Stimulated activated CD8-positive, alpha-beta memory T cell treated with anti-CD3 and anti-CD28 coated beads, Interleukin-4, amount 100 ng/mL, for 1 hour (primary cell): Measurements from ENCODE around the gene AMOT.

Experiments
- DNase-seq, 2 donors: peaks; one replicate each; pipeline ENCODE4 v3.0.0-alpha.2; 2020; ENCODE audit warnings: low read depth in 2 of 2, low spot score in 1 of 2

AMOT gene

GRCh38 chrX:112803060-112803459 lies 37.6 kb downstream of the AMOT start:
- DNase-seq: no peak

DNA sequence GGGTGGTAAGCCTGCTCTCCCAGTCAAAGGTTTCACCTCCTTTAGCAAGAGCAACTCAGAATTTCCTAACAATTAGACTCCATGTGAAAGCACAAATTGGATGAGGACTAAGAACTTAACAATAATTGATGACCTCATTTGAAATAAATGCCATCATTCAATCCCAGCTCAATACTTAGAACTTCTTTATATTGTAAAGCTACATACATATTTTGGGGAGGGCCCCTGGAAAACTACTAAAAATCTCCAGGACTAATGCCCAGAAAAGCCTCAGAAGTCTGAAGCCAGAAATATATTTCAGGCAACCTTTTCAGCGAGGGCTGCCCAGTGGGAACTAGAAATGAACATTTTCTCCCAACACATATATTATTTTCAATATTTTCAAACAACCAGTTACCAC lies 38.1 kb downstream of the AMOT start:
- no peak for DNase-seq

- DNase-seq: no peak
Observed at GRCh38 chrX:112800971-112801775, 39.5 kb downstream of the AMOT start.

DNA sequence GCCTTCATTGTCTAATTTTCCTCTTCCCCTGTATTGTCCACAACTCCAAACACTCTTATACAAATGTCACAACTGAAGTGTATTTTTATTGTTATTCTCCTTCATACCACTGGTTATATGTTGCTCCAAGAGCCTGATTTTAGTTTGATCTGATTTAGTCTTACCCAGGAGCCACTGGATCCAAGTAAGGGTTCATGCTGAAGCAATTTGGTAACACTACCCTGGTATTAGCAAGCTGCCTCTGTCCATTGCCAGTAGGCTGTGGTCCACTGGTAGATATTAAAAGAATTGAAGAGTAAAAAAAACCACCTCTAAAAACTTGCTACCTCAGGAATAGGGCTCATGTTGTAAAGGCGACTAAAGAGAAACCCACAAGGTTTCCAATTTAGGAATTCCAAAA lies 41.2 kb downstream of the AMOT start:
- no peak for DNase-seq

DNA sequence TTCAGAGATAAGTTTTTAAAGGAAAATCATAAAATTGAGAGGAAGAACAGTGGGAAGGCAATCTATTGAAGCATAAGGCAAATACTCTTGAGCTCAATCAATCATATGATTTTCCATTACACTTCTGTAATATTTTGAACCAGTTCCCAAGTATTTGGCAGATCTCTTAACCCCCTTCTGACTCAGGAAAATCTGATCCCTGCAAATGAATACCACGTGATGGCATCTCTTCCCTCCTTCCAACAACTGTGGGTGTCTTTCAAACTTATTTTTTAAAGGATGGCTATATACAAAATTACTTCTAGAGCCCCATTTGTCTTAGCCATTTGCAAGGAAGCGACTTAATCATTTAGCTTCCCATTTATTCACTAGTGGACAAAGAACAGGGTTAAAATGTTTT lies 41.9 kb downstream of the AMOT start:
- no peak for DNase-seq

DNA sequence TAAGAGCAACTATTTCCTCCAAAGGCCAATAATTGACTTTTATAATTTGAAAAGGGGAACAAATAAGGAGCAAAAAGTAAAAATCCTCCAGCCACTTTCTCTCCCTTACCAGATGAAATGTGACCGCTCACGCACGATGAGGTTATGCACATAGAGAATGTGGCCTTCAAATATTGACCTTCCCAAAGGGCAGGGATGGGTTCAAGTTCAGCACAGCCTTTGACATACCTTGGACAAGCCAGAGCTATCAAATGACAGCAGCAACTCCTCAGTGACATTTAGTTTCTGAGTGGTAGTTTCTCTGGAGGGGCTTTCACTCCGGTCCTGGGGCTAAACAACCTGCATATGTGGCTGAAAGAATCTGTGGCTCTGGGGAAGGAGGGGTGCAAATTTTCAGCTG lies 50.7 kb downstream of the AMOT start:
- DNase-seq: no peak

GRCh38 chrX:112786076-112786475 lies 54.6 kb downstream of the AMOT start:
- no peak for DNase-seq

- DNase-seq: no peak
Observed at GRCh38 chrX:112785344-112785743, 55.3 kb downstream of the AMOT start.

GRCh38 chrX:112784692-112785091 lies 55.9 kb downstream of the AMOT start:
- no peak for DNase-seq

DNA sequence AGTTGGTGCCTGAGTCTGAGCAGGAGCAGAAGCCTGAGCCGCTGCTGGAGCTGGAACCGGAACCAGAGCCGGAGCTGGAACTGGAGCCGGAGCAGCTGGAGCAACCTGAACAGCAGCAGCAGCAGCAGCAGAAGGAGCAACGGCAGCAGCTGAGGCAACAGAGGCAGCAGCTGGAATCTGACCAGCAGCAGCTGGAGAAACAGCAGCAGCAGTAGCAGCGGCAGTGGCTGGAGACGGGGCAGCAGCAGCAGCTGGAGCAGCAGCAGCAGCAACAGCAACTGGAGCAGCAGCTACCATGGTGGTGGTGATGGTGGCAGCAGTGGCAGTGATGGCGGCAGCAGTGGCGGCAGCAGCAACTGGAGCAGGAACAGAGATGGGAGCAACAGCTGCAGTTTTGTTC lies 61.5 kb downstream of the AMOT start:
- DNase-seq: no peak

DNA sequence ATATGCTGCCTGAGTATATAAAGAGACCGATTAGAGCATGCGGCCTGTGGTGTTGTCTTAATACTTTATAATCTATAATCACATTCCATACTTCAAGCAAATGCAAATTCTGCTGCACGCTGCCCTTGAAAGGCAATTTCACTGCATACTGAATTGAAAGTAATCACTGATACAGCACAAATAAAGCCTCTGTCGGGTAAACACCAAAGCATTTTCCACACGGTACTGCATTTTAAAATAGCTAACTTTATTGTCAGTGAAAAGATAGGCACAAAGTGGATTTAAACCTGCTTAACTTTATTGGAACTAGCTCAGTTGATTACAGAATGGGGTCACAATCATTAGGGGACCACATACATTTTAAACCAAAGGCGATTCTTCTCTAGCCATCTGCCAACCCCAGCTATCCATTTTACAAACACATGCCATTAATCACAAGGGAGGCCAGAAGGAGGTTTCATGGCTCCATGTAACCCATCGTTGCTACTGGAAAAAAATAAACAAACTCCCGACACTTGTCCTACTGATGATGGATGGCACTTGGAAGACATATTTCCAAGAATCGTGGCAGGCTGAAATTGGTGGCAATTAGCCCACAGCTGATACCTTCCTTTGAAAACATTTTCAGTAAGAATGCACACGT lies 65.9 kb downstream of the AMOT start:
- DNase-seq: no peak

- no peak for DNase-seq
Observed at GRCh38 chrX:112774142-112774541, 66.5 kb downstream of the AMOT start.

DNA sequence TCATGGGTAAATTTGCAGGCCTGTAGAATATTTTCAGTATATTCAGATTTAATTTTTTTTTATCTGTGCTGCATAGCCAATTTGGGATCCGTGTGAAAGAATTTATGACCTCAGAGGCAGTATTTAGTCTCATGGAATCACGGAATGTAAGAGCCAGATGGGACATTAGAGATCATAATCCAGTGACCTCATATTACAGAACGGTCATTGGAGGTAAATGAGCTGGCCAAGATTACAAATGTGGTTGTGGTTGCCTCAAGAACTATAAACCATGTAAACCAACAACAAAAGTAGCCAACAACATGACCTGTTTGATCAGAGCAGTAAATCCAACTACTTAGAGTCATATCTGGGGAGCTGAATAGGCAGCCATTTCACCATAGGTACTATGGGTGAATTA lies 71.6 kb downstream of the AMOT start:
- DNase-seq: no peak

DNA sequence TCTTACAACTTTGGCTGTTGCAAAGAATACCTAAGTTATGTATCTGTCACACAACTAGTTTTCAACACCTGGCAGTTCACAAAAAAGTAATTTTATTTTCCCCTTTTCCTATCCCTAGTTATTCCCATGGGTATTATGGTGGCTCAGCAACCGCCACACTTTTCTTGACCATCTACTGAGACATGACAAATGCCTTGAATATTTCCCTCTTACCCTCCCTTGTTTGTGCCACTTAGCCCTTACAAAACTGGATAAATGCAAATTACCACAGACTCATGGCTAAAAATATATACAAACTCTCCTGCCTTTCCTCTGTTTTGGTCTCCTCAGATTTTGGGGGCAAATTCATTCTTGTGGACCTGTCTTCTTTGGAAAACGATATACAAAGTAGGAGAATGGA lies 72.1 kb downstream of the AMOT start:
- no peak for DNase-seq

DNA sequence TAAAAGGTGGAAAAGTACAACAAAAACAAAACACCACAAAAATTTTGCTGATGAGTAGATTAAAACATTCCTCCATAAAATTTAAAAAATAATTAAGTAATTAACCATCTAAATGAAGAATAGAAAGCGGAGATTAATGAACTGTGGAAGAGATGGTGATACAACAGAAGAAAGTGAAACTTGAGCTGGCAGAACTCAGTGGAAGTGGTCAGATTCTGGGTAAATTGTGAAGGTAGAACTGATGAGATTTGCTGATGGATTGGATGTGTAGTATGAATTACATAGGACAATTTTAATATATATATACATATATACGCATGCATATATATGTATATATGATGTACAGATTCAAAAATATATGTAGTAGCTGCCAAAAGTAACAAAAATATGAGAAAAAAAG lies 73.9 kb downstream of the AMOT start:
- no peak for DNase-seq

DNA sequence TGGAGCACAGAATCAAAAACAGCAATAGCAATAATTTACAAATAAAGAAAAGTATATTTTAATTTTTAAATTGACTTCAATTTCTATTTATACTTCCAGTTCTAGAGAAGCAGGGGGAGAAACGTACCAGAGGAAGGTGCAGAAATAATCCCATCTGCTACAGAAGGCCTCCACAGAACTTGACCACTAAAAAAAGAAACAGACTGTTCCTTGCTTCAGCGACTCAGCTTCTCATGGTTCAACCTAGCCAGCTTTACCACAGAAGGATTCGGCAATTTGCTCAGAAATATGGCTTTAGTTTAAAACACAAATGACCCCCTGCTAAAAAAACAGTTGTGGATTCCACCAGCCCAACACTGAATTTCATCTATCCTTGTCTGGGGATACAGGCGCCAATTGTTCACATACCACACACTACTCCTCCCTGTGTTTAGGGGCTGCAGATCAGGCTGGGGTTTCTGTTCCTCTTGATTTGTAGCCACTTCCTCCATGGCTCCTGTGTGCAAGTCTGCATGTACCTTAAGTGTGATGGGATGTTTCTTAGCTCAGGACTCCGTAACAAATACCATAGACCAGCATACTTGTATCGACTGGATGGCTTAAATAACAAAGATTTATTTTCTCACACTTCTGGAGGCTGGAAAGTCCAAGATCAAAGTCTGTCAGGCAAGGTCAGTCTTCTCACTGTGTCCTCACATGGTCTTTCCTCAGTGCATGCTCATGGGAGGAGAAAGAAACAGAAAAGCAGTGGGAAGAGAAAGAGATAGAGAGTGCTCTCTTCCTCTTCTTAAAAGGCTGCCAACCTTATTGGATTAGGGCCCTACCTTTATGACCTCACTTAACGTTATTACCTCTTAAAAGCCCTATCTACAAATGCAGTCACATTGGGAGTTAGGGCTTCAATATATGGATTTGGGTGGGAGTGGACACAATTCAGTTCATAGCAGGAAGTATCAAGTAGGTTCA lies 79.1 kb downstream of the AMOT start:
- DNase-seq: no peak

- DNase-seq: no peak
Observed at GRCh38 chrX:112760697-112761096, 79.9 kb downstream of the AMOT start.

DNA sequence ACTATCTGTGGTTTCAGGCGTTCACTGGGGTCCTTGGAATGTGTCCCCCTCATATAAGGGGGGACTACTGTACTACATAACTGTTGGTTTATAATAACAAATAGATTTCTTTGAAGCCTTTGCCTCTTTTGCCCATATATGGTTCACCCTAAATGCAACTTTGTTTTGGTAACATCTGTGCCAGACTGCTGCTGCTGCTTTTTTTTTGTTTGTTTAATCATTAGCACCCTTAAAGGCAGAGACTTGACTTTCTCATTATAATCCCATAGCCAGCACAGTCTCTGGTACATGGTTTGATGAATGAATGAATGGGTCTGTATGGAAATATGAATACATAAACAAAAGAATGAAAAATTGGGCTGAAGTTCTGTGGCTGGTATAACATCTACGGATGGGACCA lies 80.7 kb downstream of the AMOT start:
- DNase-seq: no peak

DNA sequence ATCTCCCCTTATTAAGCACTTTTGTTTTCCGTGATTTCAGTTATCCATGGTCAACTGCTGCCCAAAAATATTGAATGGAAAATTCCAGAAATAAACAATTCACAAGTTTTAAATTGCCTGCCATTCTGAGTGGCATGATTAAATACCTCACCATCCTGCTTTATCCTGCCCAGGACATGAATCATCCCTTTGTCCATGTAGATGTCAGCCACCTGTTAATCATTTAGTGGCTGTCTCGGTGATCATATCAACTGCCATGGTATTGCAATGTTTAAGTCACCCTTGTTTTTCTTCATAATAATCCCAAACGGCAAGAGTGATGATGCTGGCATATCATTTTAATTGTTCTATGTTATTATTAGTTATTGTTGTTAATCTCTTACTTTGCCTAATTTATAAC lies 81.1 kb downstream of the AMOT start:
- no peak for DNase-seq

DNA sequence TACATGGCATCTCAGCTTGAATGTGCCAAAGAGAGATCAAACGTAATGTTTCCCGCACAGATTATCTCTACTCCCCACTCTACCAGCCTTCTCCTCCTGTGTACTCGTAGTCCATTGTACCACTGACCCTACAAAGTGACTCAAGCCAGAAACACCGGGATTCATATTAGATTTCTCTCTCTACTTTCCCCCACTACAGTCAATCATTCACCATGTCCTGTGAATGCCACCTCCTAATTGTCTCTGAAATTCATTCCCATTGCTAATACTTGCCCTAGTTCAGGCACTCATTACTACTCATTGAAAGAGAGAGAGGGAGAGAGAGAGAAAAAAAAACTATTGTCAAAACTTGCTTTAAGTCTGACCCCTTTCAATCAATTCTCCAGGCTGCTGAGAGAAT lies 82.7 kb downstream of the AMOT start:
- no peak for DNase-seq

DNA sequence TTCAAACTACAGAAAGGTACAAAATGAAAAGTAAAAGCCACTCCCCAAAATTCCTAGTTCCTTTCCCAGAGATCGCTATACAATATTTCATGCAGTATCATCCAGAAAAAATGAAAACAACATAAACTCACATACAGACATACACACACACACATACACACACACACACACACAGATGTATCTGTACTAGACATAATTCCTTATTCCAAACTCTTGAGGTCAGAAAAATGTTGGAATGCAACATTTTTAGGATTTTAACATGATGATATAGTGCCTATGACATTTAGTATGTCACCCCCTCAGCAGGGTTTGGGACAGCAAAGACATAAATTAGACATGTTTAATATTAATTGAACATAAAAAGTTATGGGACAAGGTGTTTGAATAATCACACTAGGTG lies 87.5 kb downstream of the AMOT start:
- no peak for DNase-seq

GRCh38 chrX:112751076-112751475 lies 89.6 kb downstream of the AMOT start:
- no peak for DNase-seq
